Retinal pigment epithelial cell (primary cell): ENCODE data around the gene CHCHD5.
"Not testable (repeated sequence)": the region's sequence is repeated elsewhere in the genome, so short reads cannot be mapped to it uniquely, and the experiment has no call there.

ENCODE experiments used
- DNase-seq: peaks from one replicate; pipeline ENCODE4 v3.0.0-alpha.2; 2010; ENCODE audit warnings: low read depth
- H3K4me3 ChIP-seq: 2 replicates; pipeline ENCODE4 v1.5.1; 2011; ENCODE audit warnings: mild to moderate bottlenecking, low read length, control low read depth, moderate library complexity
- CTCF ChIP-seq: conservative IDR thresholded peaks from 2 replicates; pipeline ENCODE4 v1.5.1; 2011; ENCODE audit warnings: low read depth, low read length, control low read depth, inconsistent platforms

Gene CHCHD5

DNA sequence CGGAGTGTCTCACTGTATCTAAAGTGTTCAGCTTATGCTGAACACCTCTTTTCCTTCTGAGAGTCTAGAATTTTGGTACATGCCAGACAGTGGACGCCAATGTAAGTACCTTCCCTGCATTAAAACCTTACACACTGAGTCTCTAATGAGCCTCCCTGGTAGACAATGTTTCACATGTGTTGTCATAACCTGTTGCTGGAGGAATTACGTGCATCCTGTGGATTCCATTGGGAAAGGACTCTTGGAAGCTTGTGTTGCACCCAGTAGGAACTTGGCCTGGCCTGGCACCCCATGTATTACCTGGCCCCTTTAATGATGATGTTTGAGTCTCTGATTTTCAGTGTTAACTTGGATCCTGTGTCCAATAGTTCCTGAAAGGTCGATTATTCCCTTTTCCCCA is 20.5 kb downstream of the CHCHD5 start:
- DNase-seq: no peak
- H3K4me3 ChIP-seq: no peak overlapping the region
- TF ChIP-seq CTCF: no peak

GRCh38 chr2:112605926-112606325 is 21.5 kb downstream of the CHCHD5 start:
- no peak overlapping the region for H3K4me3 ChIP-seq
- no peak for TF ChIP-seq CTCF
- no peak for DNase-seq

- no peak for TF ChIP-seq CTCF
- no peak for DNase-seq
- no peak overlapping the region for H3K4me3 ChIP-seq
These were observed 22.1 kb downstream of the CHCHD5 start for GRCh38 chr2:112606547-112606946.

DNA sequence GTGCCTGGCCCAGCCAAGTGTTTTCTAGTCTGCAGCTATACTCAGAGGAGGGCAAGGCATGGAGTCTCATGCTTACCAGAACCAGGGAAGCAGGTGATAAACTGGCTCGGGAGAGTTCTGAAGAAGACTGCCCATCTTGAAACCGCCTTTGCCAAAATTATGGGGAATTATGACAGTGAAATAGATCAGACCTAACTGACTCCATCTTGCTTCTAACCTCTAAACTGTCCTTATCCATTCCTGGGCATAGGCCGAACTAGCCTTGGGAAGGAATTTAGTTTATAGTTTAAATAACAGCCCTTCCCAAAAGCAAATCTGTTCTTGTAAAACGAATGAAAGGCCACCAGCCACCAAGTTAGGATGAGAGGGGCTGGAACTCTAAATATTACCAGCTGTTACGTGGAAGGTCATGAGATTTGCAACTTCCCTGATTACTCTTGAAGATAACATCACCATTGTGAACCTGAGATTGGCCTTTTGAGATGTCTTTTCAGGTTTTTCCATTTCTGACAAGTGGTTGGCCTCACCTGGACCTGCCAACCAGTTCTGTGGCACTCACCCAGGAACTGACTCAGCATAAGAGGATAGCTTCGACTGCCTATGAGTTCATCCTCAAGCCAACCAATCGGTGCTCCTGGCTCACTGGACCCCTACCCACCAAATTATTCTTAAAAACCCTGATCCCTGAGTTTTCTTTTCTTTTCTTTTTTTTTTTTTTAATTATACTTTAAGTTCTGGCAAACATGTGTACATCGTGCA is 23.4 kb downstream of the CHCHD5 start:
- no peak overlapping the region for H3K4me3 ChIP-seq
- TF ChIP-seq CTCF: no peak
- DNase-seq: no peak

- not testable (repeated sequence) for DNase-seq, H3K4me3 ChIP-seq
These were observed 24.9 kb downstream of the CHCHD5 start for GRCh38 chr2:112609320-112609719.

DNA sequence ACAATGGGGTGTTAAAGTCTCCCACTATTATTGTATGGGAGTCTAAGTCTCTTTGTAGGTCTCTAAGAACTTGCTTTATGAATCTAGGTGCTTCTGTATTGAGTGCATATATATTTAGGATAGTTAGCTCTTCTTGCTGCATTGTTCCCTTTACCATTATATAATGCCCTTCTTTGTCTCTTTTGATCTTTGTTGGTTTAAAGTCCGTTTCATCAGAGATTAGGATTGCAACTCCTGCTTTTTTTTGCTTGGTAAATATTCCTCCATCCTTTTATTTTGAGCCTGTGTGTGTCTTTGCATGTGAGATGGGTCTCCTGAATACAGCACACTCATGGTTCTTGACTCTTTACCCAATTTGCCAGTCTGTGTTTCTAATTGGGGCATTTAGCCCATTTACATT is 27.9 kb downstream of the CHCHD5 start:
- not testable (repeated sequence) for H3K4me3 ChIP-seq, DNase-seq

GRCh38 chr2:112614201-112614840 is 29.9 kb downstream of the CHCHD5 start:
- TF ChIP-seq CTCF: no peak
- no peak overlapping the region for H3K4me3 ChIP-seq
- no peak for DNase-seq

DNA sequence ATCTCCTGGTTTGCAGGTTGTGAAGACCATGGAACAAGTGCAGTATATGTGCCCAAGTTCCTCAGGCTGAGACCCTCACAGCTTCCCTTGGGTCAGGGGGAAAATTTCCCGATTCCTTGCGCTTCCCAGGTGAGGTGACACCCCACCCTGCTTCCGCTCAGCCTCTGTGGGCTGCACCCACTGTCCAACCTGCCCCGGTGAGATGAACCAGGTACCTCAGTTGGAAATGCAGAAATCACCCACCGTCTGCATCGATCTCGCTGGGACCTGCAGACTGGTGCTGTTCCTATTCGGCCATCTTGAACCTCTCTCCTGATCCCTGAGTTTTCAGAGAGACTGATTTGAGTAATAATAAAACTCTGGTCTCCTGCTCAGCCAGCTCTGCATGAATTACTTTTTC is 30.6 kb downstream of the CHCHD5 start:
- no peak for TF ChIP-seq CTCF
- no peak for DNase-seq
- no peak overlapping the region for H3K4me3 ChIP-seq

GRCh38 chr2:112615798-112616197 is 31.4 kb downstream of the CHCHD5 start:
- H3K4me3 ChIP-seq, DNase-seq: not testable (repeated sequence)
